DND-41 (cell line): ENCODE measurements around the gene SLC41A3.

ENCODE experiments used
- ATAC-seq: fragments of 200-7000 bp; cut with Tn5 transposase; 3 replicates; pipeline ENCODE4 v1.9.1; 2021; ENCODE audit warnings: low read depth; ENCODE audit not compliant: insufficient read depth
- DNase-seq: peaks from one replicate; pipeline ENCODE4 v3.0.0-alpha.2; 2020
- H2AFZ ChIP-seq: 2 replicates; pipeline ENCODE4 v1.6.0; 2012; ENCODE audit warnings: low read depth, low read length
- H3K27ac ChIP-seq: 2 replicates; pipeline ENCODE4 v1.5.1; 2012; ENCODE audit warnings: low read length, inconsistent platforms
- H3K27me3 ChIP-seq: fragments of 200-600 bp; sonication (generic); 2 replicates; pipeline ENCODE4 v1.6.0; 2012; ENCODE audit warnings: low read length, mild to moderate bottlenecking, inconsistent platforms; ENCODE audit not compliant: insufficient read depth, poor library complexity
- H3K36me3 ChIP-seq: 2 replicates; pipeline ENCODE4 v1.5.1; 2012; ENCODE audit warnings: low read length, inconsistent platforms; ENCODE audit not compliant: insufficient read depth
- H3K4me1 ChIP-seq: 2 replicates; pipeline ENCODE4 v1.5.1; 2012; ENCODE audit warnings: mild to moderate bottlenecking, low read length; ENCODE audit not compliant: insufficient read depth
- H3K4me2 ChIP-seq: 2 replicates; pipeline ENCODE4 v1.6.0; 2012; ENCODE audit warnings: mild to moderate bottlenecking, moderate library complexity, low read length, inconsistent platforms; ENCODE audit not compliant: insufficient read depth
- H3K4me3 ChIP-seq, 2 experiments: fragments of 200-600 bp in 1 of 2; shearing (Covaris generic) in 1 of 2; 2 replicates each; pipeline ENCODE4 v1.5.1; 2012 to 2016; ENCODE audit warnings: inconsistent platforms in 2 of 2, low read length in 2 of 2, mild to moderate bottlenecking in 2 of 2, low read depth in 1 of 2, moderate library complexity in 1 of 2
- H3K79me2 ChIP-seq: 2 replicates; pipeline ENCODE4 v1.6.0; 2012; ENCODE audit warnings: low read length, inconsistent platforms; ENCODE audit not compliant: insufficient read depth
- H3K9ac ChIP-seq: 2 replicates; pipeline ENCODE4 v1.6.0; 2012; ENCODE audit warnings: low read depth, mild to moderate bottlenecking, inconsistent platforms, low read length, moderate library complexity
- H3K9me3 ChIP-seq: 2 replicates; pipeline ENCODE4 v1.5.1; 2012; ENCODE audit warnings: low read length, moderate library complexity, mild to moderate bottlenecking, inconsistent platforms; ENCODE audit not compliant: insufficient read depth, severe bottlenecking
- H4K20me1 ChIP-seq: 2 replicates; pipeline ENCODE4 v1.6.0; 2012; ENCODE audit warnings: low read length; ENCODE audit not compliant: insufficient read depth
- EZH2 ChIP-seq: IDR thresholded peaks from 3 replicates; pipeline ENCODE4 v1.6.1; 2012; ENCODE audit warnings: borderline replicate concordance, low read depth, mild to moderate bottlenecking, moderate library complexity, low read length, inconsistent platforms; ENCODE audit not compliant: severe bottlenecking
- TF ChIP-seq, protein P1 (sequence below): IDR thresholded peaks from 2 replicates; pipeline ENCODE4 v1.5.1; 2012; ENCODE audit warnings: borderline replicate concordance, low read length, moderate library complexity, mild to moderate bottlenecking; ENCODE audit not compliant: poor library complexity, severe bottlenecking; ENCODE audit errors: extremely low read depth

The SLC41A3 gene

DNA sequence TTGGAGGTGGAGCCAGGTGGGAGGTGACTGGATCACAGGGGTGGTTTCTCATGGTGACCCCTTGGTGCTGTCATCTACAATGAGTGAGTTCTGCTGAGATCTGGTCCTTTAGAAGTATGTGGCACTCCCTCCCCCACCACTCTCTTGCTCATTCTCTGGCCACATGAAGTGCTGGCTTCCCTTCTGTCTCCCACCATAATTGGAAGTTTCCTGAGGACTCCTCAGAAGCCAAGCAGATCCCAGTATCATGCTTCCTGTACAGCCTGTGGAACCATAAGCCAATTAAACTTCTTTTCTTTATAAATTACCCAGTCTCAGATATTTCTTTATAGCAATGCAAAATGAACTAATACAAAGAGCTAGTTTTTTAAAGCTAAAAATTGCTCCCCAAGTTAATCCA lies 54.7 kb downstream of the SLC41A3 start:
- no peak overlapping the region for H3K4me3 ChIP-seq

DNA sequence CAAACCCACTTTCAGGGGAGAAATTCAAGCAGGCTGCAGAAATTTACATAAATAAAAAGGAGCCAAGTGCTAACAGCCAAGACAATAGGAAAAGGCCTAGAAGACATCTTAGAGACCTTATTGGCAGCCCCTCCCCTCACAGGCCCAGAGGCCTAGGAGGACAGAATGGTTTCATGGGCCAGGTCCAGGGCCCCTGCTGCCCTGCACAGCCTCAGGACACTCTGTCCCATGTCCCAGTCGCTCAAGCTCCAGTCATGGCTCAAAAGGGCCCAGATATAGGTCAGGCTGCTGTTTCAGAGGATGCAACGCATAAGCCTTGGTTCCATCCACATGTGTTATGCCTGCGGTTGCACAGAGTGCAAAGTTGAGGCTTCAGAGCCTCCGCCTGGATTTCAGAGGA lies 55.8 kb downstream of the SLC41A3 start:
- Histone ChIP-seq H4K20me1 (no peaks in the 10 kb centered on the region), H3K27me3 (no peaks in the 10 kb centered on the region), H3K79me2 (no peaks in the 10 kb centered on the region), H3K4me1 (no peaks in the 10 kb centered on the region), H3K4me2 (no peak overlapping the region), H3K9ac (no peak overlapping the region), H3K9me3 (peaks cover 24% of the 10 kb centered on the region), H2AFZ (no peak overlapping the region), H3K36me3 (0 out of 2 replicates have a peak, but pooled peaks cover 5% of the 10 kb centered on the region), H3K4me3 (no peak overlapping the region), H3K27ac (no peak overlapping the region)
- no peak for TF ChIP-seq EZH2
- TF ChIP-seq, protein P1, sequence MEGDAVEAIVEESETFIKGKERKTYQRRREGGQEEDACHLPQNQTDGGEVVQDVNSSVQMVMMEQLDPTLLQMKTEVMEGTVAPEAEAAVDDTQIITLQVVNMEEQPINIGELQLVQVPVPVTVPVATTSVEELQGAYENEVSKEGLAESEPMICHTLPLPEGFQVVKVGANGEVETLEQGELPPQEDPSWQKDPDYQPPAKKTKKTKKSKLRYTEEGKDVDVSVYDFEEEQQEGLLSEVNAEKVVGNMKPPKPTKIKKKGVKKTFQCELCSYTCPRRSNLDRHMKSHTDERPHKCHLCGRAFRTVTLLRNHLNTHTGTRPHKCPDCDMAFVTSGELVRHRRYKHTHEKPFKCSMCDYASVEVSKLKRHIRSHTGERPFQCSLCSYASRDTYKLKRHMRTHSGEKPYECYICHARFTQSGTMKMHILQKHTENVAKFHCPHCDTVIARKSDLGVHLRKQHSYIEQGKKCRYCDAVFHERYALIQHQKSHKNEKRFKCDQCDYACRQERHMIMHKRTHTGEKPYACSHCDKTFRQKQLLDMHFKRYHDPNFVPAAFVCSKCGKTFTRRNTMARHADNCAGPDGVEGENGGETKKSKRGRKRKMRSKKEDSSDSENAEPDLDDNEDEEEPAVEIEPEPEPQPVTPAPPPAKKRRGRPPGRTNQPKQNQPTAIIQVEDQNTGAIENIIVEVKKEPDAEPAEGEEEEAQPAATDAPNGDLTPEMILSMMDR: no peak
- ATAC-seq (no peak), DNase-seq (no peak)

More for the DNA sequence above, 54.7 kb downstream of the SLC41A3 start:
- Histone ChIP-seq H3K27ac (no peak overlapping the region), H3K9ac (no peak overlapping the region), H4K20me1 (no peaks in the 10 kb centered on the region), H3K4me1 (peaks cover 6% of the 10 kb centered on the region), H3K4me2 (no peak overlapping the region), H3K27me3 (no peaks in the 10 kb centered on the region), H2AFZ (no peak overlapping the region), H3K36me3 (0 out of 2 replicates have a peak, but pooled peaks cover 5% of the 10 kb centered on the region), H3K9me3 (peaks cover 24% of the 10 kb centered on the region), H3K79me2 (no peaks in the 10 kb centered on the region)
- DNase-seq (no peak), ATAC-seq (no peak)
- TF ChIP-seq, protein P1: no peak
- no peak for TF ChIP-seq EZH2

DNA sequence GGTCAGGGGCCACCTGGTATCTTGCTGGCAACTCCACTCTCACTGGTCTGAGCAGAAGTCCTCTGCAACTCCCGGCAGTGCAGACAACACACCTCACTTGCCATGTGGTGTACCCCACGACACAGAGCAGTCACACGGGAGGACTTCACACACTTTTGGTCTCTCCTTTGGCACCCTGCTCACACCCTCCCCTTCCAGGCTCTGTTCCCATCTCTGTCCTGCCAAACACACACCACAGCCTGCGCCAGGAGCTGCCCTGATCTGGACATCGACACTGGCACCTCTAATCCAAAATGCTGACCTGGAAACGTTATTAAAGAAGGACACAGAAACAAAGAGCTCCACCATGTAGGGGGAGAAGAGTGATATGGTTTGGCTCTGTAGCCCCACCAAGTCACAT lies 57.2 kb downstream of the SLC41A3 start:
- no peaks in the 10 kb centered on the region for H4K20me1 ChIP-seq

More for the DNA sequence above, 57.2 kb downstream of the SLC41A3 start:
- ATAC-seq: no peak
- Histone ChIP-seq H2AFZ (no peak overlapping the region), H3K4me2 (no peak overlapping the region), H3K36me3 (0 out of 2 replicates have a peak, but pooled peaks cover 5% of the 10 kb centered on the region), H3K4me1 (no peaks in the 10 kb centered on the region), H3K27ac (no peak overlapping the region), H3K9ac (no peak overlapping the region), H3K27me3 (no peaks in the 10 kb centered on the region), H3K79me2 (no peaks in the 10 kb centered on the region), H3K9me3 (peaks cover 24% of the 10 kb centered on the region), H3K4me3 (no peak overlapping the region)
- no peak for DNase-seq
- TF ChIP-seq, protein P1: no peak
- TF ChIP-seq EZH2: no peak
